Breast epithelium (tissue), 4 donors: ENCODE results near the gene COL16A1. TPM values are rescaled to one million over a fixed set of nuclear protein-coding genes. Genes with fewer than 3 reads are reported as not detected.

Source experiments
- DNase-seq, 2 donors: peaks; one replicate each; pipeline ENCODE4 v3.0.0-alpha.2; 2019; ENCODE audit warnings: low spot score in 2 of 2
- H3K27ac ChIP-seq, 2 donors: fragments of 200-600 bp; sonication (generic) in 1 of 2; one replicate each; pipeline ENCODE4 v1.5.1; 2016 to 2019; ENCODE audit warnings: mild to moderate bottlenecking in 1 of 2
- H3K27me3 ChIP-seq, 2 donors: fragments of 200-600 bp; sonication (generic) in 1 of 2; one replicate each; pipeline versions ENCODE4 v1.5.1 to v1.6.0; 2017 to 2019; ENCODE audit warnings: control low read depth in 1 of 2, mild to moderate bottlenecking in 1 of 2
- H3K36me3 ChIP-seq: fragments of 200-600 bp; one replicate; pipeline ENCODE4 v1.5.1; 2019
- H3K4me1 ChIP-seq, 2 donors: fragments of 200-600 bp; sonication (generic); one replicate each; pipeline ENCODE4 v1.5.1; 2016 to 2019; ENCODE audit warnings: control low read depth in 1 of 2
- H3K4me3 ChIP-seq, 3 donors: fragments of 200-600 bp; sonication (generic); 1 replicate in 2 of 3; 2 replicates in 1 of 3; pipeline ENCODE4 v1.5.1; 2016 to 2019; ENCODE audit warnings: mild to moderate bottlenecking in 3 of 3, moderate library complexity in 2 of 3
- H3K9me3 ChIP-seq, 2 donors: fragments of 200-600 bp; sonication (generic) in 1 of 2; one replicate each; pipeline ENCODE4 v1.5.1; 2016 to 2019; ENCODE audit warnings: control low read depth in 1 of 2
- CTCF ChIP-seq, 3 donors: fragments of 450-650 bp; IDR thresholded peaks; one replicate each; pipeline ENCODE4 v1.5.1; 2016 to 2017; ENCODE audit warnings: antibody characterized with exemption in 3 of 3, mild to moderate bottlenecking in 3 of 3, moderate library complexity in 3 of 3
- POLR2A ChIP-seq: fragments of 450-650 bp; IDR thresholded peaks from one replicate; pipeline ENCODE4 v1.6.1; 2016; ENCODE audit warnings: antibody characterized with exemption, mild to moderate bottlenecking, moderate library complexity
- POLR2AphosphoS5 ChIP-seq, 3 donors: sonication (generic); formaldehyde crosslinking; IDR thresholded peaks; one replicate each; pipeline ENCODE4 v1.6.1; 2017; ENCODE audit warnings: antibody characterized with exemption in 3 of 3
- intact Hi-C: fragments of 100-400 bp; cut with DNase I; formaldehyde crosslinking; loops from one replicate; pipeline ENCODE4 v1.15.1; 2023; ENCODE audit warnings: low total_unique reads
- total RNA-seq, 3 donors: library from RNA; depleted of rRNA; stranded (reverse); fragments of >200 nt; gene quantifications; one replicate each; pipeline ENCODE4 v1.1.0, GENCODE V29; 2016

COL16A1 gene
- total RNA-seq, 3 donors from 2014 or later = 55.2 to 79.5 (median 58.7) TPM

- Histone ChIP-seq H3K36me3 (no peaks in the 10 kb centered on the region), H3K27ac (peak overlapping the region in 1 of 2 donors; percentile 19), H3K27me3 (no peaks in the 10 kb centered on the region), H3K9me3 (no peaks in the 10 kb centered on the region), H3K4me3 (peak overlapping the region in 2 of 3 donors; percentile 24 to 43), H3K4me1 (no peaks in the 10 kb centered on the region)
- no peak for TF ChIP-seq POLR2A
- no peak for TF ChIP-seq POLR2AphosphoS5 (IDR thresholded peaks at IDR 0.05)
- no peak for TF ChIP-seq CTCF (IDR thresholded peaks at IDR 0.05)
- peak in 1 of 2 donors; percentile 61 for DNase-seq
- intact Hi-C loops = no loop called here
These were observed 32.9 kb upstream of the COL16A1 start for GRCh38 chr1:31736675-31737074.

- no peaks in the 10 kb centered on the region for H3K27me3 ChIP-seq
- no peak for DNase-seq
- no peak for TF ChIP-seq POLR2A
- TF ChIP-seq CTCF (IDR thresholded peaks at IDR 0.05) = no peak
- TF ChIP-seq POLR2AphosphoS5 (IDR thresholded peaks at IDR 0.05) = no peak
- no peaks in the 10 kb centered on the region for H3K4me1 ChIP-seq
- intact Hi-C loops = no loop called here
- H3K9me3 ChIP-seq = no peaks in the 10 kb centered on the region
- no peak overlapping the region for H3K27ac ChIP-seq
- H3K4me3 ChIP-seq = no peak overlapping the region
- no peaks in the 10 kb centered on the region for H3K36me3 ChIP-seq
These were observed 31.8 kb upstream of the COL16A1 start for GRCh38 chr1:31735571-31735970.

GRCh38 chr1:31734582-31735107 is 30.8 kb upstream of the COL16A1 start:
- H3K36me3 ChIP-seq = no peaks in the 10 kb centered on the region

GRCh38 chr1:31733389-31734219 is 29.8 kb upstream of the COL16A1 start:
- Histone ChIP-seq H3K4me1 (no peaks in the 10 kb centered on the region), H3K4me3 (no peak overlapping the region), H3K27me3 (no peaks in the 10 kb centered on the region), H3K36me3 (no peaks in the 10 kb centered on the region), H3K9me3 (no peaks in the 10 kb centered on the region), H3K27ac (no peak overlapping the region)
- intact Hi-C loops = no loop called here
- TF ChIP-seq CTCF (IDR thresholded peaks at IDR 0.05) (no peak), POLR2A (no peak), POLR2AphosphoS5 (IDR thresholded peaks at IDR 0.05) (no peak)
- DNase-seq = no peak

More at GRCh38 chr1:31734582-31735107, 30.8 kb upstream of the COL16A1 start:
- TF ChIP-seq CTCF (IDR thresholded peaks at IDR 0.05) (no peak), POLR2AphosphoS5 (IDR thresholded peaks at IDR 0.05) (no peak), POLR2A (no peak)
- Histone ChIP-seq H3K27me3 (no peaks in the 10 kb centered on the region), H3K9me3 (no peaks in the 10 kb centered on the region), H3K27ac (no peak overlapping the region), H3K4me3 (no peak overlapping the region), H3K4me1 (no peaks in the 10 kb centered on the region)
- intact Hi-C loops = no loop called here
- DNase-seq = no peak

- no peak overlapping the region for H3K4me3 ChIP-seq
- DNase-seq = no peak
- no peaks in the 10 kb centered on the region for H3K9me3 ChIP-seq
- no peak overlapping the region for H3K27ac ChIP-seq
- H3K27me3 ChIP-seq = no peaks in the 10 kb centered on the region
- H3K4me1 ChIP-seq = no peaks in the 10 kb centered on the region
- intact Hi-C loops = no loop called here
- TF ChIP-seq POLR2A (no peak), CTCF (IDR thresholded peaks at IDR 0.05) (no peak), POLR2AphosphoS5 (IDR thresholded peaks at IDR 0.05) (no peak)
- H3K36me3 ChIP-seq = no peaks in the 10 kb centered on the region
These were observed 29.0 kb upstream of the COL16A1 start for GRCh38 chr1:31732751-31733289.
